Karpas-422 (cell line): Measurements from ENCODE around the gene APLNR. TPM values are rescaled to one million over a fixed set of nuclear protein-coding genes. Genes with fewer than 3 reads are reported as not detected.
"Not testable (repeated sequence)": the region's sequence is repeated elsewhere in the genome, so short reads cannot be mapped to it uniquely, and the experiment has no call there.

Experiments
- DNase-seq: peaks from one replicate; pipeline ENCODE4 v3.0.0-alpha.2; 2015
- H2AFZ ChIP-seq: fragments of 200-600 bp; sonication (generic); 2 replicates; pipeline ENCODE4 v1.6.1; 2014; ENCODE audit warnings: antibody characterized with exemption, low read length, mixed read lengths
- H3K27ac ChIP-seq: fragments of 200-600 bp; sonication (generic); 2 replicates; pipeline ENCODE4 v1.5.1; 2014; ENCODE audit warnings: mild to moderate bottlenecking, low read length, moderate library complexity
- H3K27me3 ChIP-seq: fragments of 200-600 bp; sonication (generic); 2 replicates; pipeline ENCODE4 v1.6.1; 2014; ENCODE audit warnings: low read length, mixed read lengths
- H3K36me3 ChIP-seq: fragments of 200-600 bp; sonication (generic); 2 replicates; pipeline ENCODE4 v1.6.1; 2014; ENCODE audit warnings: low read length, mixed read lengths; ENCODE audit not compliant: insufficient read depth
- H3K4me1 ChIP-seq: fragments of 200-600 bp; sonication (generic); 2 replicates; pipeline ENCODE4 v1.6.1; 2014; ENCODE audit warnings: mild to moderate bottlenecking, low read length, mixed read lengths
- H3K4me2 ChIP-seq: fragments of 200-600 bp; sonication (generic); 2 replicates; pipeline ENCODE4 v1.6.1; 2014; ENCODE audit warnings: low read length, low read depth, mild to moderate bottlenecking; ENCODE audit not compliant: poor library complexity, severe bottlenecking
- H3K4me3 ChIP-seq: fragments of 200-600 bp; sonication (generic); 2 replicates; pipeline ENCODE4 v1.5.1; 2014; ENCODE audit warnings: mild to moderate bottlenecking, antibody characterized with exemption, low read length, mixed read lengths
- H3K79me2 ChIP-seq: fragments of 200-600 bp; sonication (generic); 2 replicates; pipeline ENCODE4 v1.6.1; 2014; ENCODE audit warnings: mild to moderate bottlenecking, low read length, mixed read lengths
- H3K9ac ChIP-seq: fragments of 200-600 bp; sonication (generic); 2 replicates; pipeline ENCODE4 v1.6.0; 2014; ENCODE audit warnings: low read length
- H3K9me2 ChIP-seq: fragments of 200-600 bp; sonication (generic), shearing (Covaris generic); replicated peaks from 2 replicates; pipeline ENCODE4 v1.6.0; 2014; ENCODE audit warnings: mild to moderate bottlenecking, low read length, moderate library complexity; ENCODE audit not compliant: insufficient read depth
- H3K9me3 ChIP-seq: fragments of 300-700, 200-600 bp; sonication (generic); 2 replicates; pipeline ENCODE4 v1.6.1; 2014; ENCODE audit warnings: low read length, mixed read lengths
- H4K20me1 ChIP-seq: fragments of 200-600 bp; sonication (generic); 2 replicates; pipeline ENCODE4 v1.6.1; 2014; ENCODE audit warnings: mild to moderate bottlenecking, antibody characterized with exemption, low read length, low read depth; ENCODE audit not compliant: insufficient read depth
- total RNA-seq: library from RNA; depleted of rRNA; stranded (reverse); fragments of >200 nt; shearing (Covaris generic); gene quantifications from 2 replicates; pipeline ENCODE4 v1.2.3, GENCODE V29; 2014; ENCODE audit warnings: low replicate concordance; rRNA removed

Gene APLNR
- total RNA-seq = not detected in 2 replicates

DNA sequence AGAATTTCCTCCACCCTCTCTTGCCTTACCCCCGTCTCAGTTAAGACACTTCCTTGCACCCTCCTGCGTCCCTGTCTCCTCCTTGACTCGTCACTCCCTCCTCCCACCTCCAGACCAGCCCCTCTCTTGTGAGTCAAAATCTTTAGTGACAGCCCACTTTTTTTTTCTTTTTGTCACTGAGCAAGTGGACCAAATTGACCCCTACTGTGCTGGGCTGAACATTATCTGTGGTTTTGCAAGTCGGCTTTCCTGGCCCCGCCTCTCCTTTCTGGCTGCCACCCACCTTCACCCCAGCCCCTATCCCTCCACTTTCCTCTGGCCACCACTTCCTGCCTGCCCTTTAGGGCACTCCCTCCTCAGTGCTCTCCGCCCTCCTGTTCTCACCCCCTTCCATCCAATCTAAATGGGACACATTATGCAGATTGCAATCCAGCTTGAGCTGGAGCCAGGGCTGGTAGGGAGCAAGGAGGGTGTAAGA lies at the start of gene APLNR:
TSS of gene APLNR (minus strand) at position 47 of the 478 bp plus-strand sequence. CDS start 246 bp downstream, outside the sequence.
- no peak within 1 kb of the TSS for H2AFZ ChIP-seq
- H4K20me1 ChIP-seq = no peaks in the 10 kb centered on the region
- no peaks in the 10 kb centered on the region for H3K9me2 ChIP-seq
- H3K4me3 ChIP-seq = no peak within 1 kb of the TSS
- no peak within 1 kb of the TSS for H3K4me2 ChIP-seq
- no peaks in the 10 kb centered on the region for H3K27me3 ChIP-seq
- DNase-seq = no peak
- no peaks in the 10 kb centered on the region for H3K4me1 ChIP-seq
- H3K9ac ChIP-seq = no peak within 1 kb of the TSS
- no peaks in the 10 kb centered on the region for H3K9me3 ChIP-seq
- no peak within 1 kb of the TSS for H3K27ac ChIP-seq
- H3K36me3 ChIP-seq = no peaks in the 10 kb centered on the region
- no peaks in the 10 kb centered on the region for H3K79me2 ChIP-seq

DNA sequence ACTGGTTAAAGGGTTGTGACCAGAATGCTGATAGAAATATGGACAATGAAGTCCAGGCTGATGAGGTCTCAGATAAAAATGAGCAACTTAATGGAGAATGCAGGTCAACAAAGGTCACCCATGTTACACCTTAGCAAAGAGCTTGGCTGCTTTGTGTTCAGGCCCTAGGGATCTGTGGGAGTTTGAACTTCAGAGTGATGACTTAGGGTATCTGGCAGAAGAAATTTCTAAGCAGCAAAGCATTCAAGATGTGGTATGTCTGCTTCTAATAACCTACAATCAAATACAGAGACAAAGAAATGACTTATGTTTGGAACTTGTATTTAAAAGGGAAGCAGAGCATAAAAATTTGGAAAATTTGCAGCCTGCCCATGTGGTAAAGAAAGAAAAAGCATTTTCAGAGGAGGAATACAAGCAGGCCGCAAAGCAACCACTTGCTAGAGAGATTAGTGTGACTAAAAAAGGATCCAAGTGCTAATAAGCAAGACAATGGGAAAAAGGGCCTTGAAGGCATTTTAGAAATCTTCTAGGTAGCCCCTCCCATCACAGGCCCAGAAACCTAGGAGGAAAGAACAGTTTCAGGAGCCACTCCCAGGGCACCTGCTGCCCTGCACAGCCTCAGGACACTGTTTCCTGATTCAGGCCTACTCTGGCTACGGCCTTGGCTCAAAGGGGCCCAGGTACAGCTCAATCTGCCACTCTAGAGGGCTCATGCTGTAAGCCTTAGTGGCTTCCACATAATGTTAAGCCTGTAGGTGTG lies 46.4 kb upstream of the APLNR start:
- Histone ChIP-seq H2AFZ (no peak overlapping the region), H3K4me2 (no peak overlapping the region), H3K36me3 (no peaks in the 10 kb centered on the region), H3K9me2 (no peaks in the 10 kb centered on the region), H3K27me3 (no peaks in the 10 kb centered on the region), H3K27ac (no peak overlapping the region), H3K9me3 (no peaks in the 10 kb centered on the region), H3K9ac (no peak overlapping the region), H3K79me2 (no peaks in the 10 kb centered on the region), H4K20me1 (no peaks in the 10 kb centered on the region), H3K4me1 (no peaks in the 10 kb centered on the region), H3K4me3 (no peak overlapping the region)
- no peak for DNase-seq

DNA sequence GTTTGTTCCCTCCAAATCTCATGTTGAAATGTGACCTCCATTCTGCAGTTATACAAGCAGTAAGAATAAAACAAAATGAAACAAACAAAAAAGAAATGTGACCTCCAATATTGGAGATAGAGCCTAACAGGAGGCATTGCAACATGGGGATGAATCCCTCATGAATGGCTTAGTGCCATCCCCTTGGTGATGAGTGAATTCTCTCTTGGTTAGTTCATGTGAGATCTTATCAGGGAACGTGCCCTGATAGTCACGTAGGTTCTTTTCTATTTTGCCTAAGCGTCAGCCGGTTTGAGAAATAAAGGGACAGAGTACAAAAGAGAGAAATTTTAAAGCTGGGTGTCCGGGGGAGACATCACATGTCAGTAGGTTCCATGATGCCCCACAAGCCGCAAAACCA lies 44.5 kb upstream of the APLNR start:
- not testable (repeated sequence) for H3K27ac ChIP-seq, H3K79me2 ChIP-seq, H2AFZ ChIP-seq, H3K9ac ChIP-seq, H3K27me3 ChIP-seq, H3K9me3 ChIP-seq, H4K20me1 ChIP-seq, H3K36me3 ChIP-seq, DNase-seq, H3K9me2 ChIP-seq, H3K4me3 ChIP-seq, H3K4me2 ChIP-seq, H3K4me1 ChIP-seq

DNA sequence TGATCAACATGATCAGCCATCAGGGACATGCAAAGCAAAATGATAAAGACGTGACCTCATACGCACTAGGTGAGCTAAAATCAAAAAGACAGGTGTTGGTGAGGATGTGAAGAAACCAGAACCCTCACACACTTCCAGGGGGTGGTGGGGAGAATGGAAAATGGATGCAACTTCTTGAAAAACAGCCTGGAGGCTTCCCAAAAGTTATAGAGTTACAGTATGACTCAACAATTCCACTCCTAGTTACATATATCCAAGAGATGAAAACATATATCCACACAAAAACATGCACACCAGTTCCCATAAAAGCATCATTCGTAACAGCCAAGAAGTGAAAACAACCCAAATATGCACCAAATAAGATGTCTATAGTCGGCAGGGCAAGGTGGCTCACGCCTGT lies 42.1 kb upstream of the APLNR start:
- Histone ChIP-seq H2AFZ (no peak overlapping the region), H3K9me3 (no peaks in the 10 kb centered on the region), H3K36me3 (no peaks in the 10 kb centered on the region), H3K27ac (no peak overlapping the region), H3K9ac (no peak overlapping the region), H3K4me3 (no peak overlapping the region), H3K27me3 (no peaks in the 10 kb centered on the region), H3K4me1 (peaks cover 9% of the 10 kb centered on the region), H3K4me2 (no peak overlapping the region), H3K79me2 (no peaks in the 10 kb centered on the region), H3K9me2 (no peaks in the 10 kb centered on the region), H4K20me1 (no peaks in the 10 kb centered on the region)
- DNase-seq = no peak

- Histone ChIP-seq H3K27me3 (no peaks in the 10 kb centered on the region), H3K27ac (no peak overlapping the region), H3K9me2 (no peaks in the 10 kb centered on the region), H3K4me3 (no peak overlapping the region), H4K20me1 (no peaks in the 10 kb centered on the region), H3K4me2 (no peak overlapping the region), H3K79me2 (no peaks in the 10 kb centered on the region), H3K9me3 (no peaks in the 10 kb centered on the region; the same call in 1 of the 2 replicates), H3K9ac (no peak overlapping the region), H2AFZ (no peak overlapping the region), H3K36me3 (no peaks in the 10 kb centered on the region), H3K4me1 (peaks cover 9% of the 10 kb centered on the region)
- no peak for DNase-seq
These were observed 41.7 kb upstream of the APLNR start for GRCh38 chr11:57278721-57279095.

DNA sequence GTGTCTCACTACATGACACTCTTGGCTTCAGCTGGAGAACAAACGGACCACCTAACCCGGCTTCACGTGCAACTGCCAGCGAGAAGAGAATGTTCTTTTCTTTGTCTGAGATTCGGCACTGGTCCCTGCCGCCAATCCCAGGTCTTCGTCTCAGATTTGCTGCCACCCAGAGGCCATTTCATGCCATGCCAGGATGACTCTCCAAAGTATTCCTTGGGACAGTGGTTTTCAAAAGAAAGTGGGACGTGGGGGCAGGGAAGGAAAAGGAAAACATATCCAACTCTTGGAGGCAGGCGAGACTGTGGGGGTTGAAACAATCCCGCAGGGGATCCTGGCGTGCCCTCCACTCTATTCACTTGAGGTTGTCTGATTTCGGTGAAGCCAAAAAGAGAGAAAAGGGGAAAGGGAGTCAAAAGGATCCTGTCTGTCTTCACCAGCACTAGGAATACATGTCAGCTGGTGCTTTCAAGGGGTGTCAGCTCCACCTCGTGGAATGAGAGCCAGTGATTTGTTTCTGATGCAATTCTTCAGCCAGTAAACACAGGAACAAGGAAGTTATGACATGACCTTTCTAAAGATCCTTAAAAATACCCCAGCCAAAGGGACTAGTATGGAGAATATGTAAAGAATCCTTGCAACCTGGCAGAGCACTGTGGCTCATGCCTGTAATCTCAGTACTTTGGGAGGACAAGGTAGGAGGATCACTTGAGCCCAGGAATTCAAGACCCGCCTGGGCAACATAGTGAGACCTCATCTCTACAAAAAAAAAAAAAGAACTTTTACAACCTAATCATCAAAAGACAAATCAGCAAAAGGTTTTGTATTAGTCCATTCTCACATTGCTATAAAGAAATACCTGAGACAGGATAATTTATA lies 41.0 kb upstream of the APLNR start:
- Histone ChIP-seq H3K79me2 (no peaks in the 10 kb centered on the region), H3K36me3 (no peaks in the 10 kb centered on the region), H3K4me3 (no peak overlapping the region), H3K9me2 (no peaks in the 10 kb centered on the region), H3K9me3 (peaks cover 5% of the 10 kb centered on the region; the same call in 1 of the 2 replicates), H3K4me1 (peaks cover 9% of the 10 kb centered on the region), H4K20me1 (no peaks in the 10 kb centered on the region), H3K9ac (no peak overlapping the region), H2AFZ (no peak overlapping the region), H3K27ac (no peak overlapping the region), H3K4me2 (peak overlapping the region; percentile 7), H3K27me3 (no peaks in the 10 kb centered on the region)
- peak; percentile 75 for DNase-seq

- H3K4me2 ChIP-seq = peak overlapping the region; percentile 7
- no peak for DNase-seq
- no peaks in the 10 kb centered on the region for H3K9me2 ChIP-seq
- no peaks in the 10 kb centered on the region for H4K20me1 ChIP-seq
- H3K27ac ChIP-seq = no peak overlapping the region
- no peak overlapping the region for H3K4me3 ChIP-seq
- H3K9ac ChIP-seq = no peak overlapping the region
- no peaks in the 10 kb centered on the region for H3K79me2 ChIP-seq
- H3K36me3 ChIP-seq = no peaks in the 10 kb centered on the region
- H3K27me3 ChIP-seq = no peaks in the 10 kb centered on the region
- peaks cover 5% of the 10 kb centered on the region; the same call in 1 of the 2 replicates for H3K9me3 ChIP-seq
- H2AFZ ChIP-seq = peak overlapping the region; percentile 8; the same call in 1 of the 2 replicates
- peaks cover 9% of the 10 kb centered on the region for H3K4me1 ChIP-seq
These were observed 40.1 kb upstream of the APLNR start for GRCh38 chr11:57276971-57277675.
